MCF 10A (cell line): ENCODE results near the gene FGF14. TPM values are rescaled to one million over a fixed set of nuclear protein-coding genes. Genes with fewer than 3 reads are reported as not detected.

ENCODE experiments used
- BruUV-seq: library from RNA; stranded (reverse); fragments of 400-500 nt; replicated peaks from 2 replicates; lab custom pipeline; 2021; lab: Mats Ljungman, UMichigan
- CTCF ChIA-PET: fragments of 300-600 bp; sonication (Branson Sonifier 250); formaldehyde crosslinking; extraction: SDS; loops from one replicate; lab custom pipeline; 2021; ENCODE audit warnings: antibody characterized with exemption, inconsistent platforms; lab: Yijun Ruan, JAX
- POLR2A ChIA-PET: fragments of 300-600, 350-650 bp; sonication (Branson Sonifier 250); formaldehyde crosslinking; extraction: SDS; loops from one replicate; lab custom pipeline; 2020; ENCODE audit warnings: antibody characterized with exemption, inconsistent platforms; lab: Yijun Ruan, JAX
- DNase-seq: peaks from one replicate; pipeline ENCODE4 v3.0.0-alpha.2; 2018; ENCODE audit not compliant: unreplicated experiment
- H3K27ac Mint-ChIP-seq: one replicate; pipeline ENCODE4 v1.8.0; 2022; ENCODE audit warnings: mild to moderate bottlenecking, low read depth, mixed read lengths; ENCODE audit not compliant: unreplicated experiment
- H3K27me3 Mint-ChIP-seq: one replicate; pipeline ENCODE4 v1.8.0; 2022; ENCODE audit warnings: mixed read lengths; ENCODE audit not compliant: insufficient read depth, unreplicated experiment
- H3K36me3 Mint-ChIP-seq: one replicate; pipeline ENCODE4 v1.8.0; 2022; ENCODE audit warnings: mild to moderate bottlenecking, moderate library complexity, mixed read lengths; ENCODE audit not compliant: insufficient read depth, unreplicated experiment
- H3K4me1 Mint-ChIP-seq: one replicate; pipeline ENCODE4 v1.8.0; 2022; ENCODE audit warnings: mixed read lengths; ENCODE audit not compliant: insufficient read depth, unreplicated experiment
- H3K4me3 Mint-ChIP-seq: one replicate; pipeline ENCODE4 v1.8.0; 2022; ENCODE audit warnings: mild to moderate bottlenecking, moderate library complexity, mixed read lengths; ENCODE audit not compliant: unreplicated experiment
- H3K9me3 Mint-ChIP-seq: one replicate; pipeline ENCODE4 v1.8.0; 2022; ENCODE audit warnings: mixed read lengths; ENCODE audit not compliant: unreplicated experiment
- intact Hi-C: fragments of 100-400 bp; cut with micrococcal nuclease; formaldehyde crosslinking; loops from 2 replicates; pipeline ENCODE4 v1.14.1; 2022
- total RNA-seq: library from RNA; stranded (reverse); gene quantifications from 2 replicates; pipeline ENCODE4 v1.2.3, GENCODE V29; 2022
- TF ChIP-seq, protein P1 (sequence below): fragments of 200-600 bp; IDR thresholded peaks from one replicate; pipeline ENCODE4 v1.8.0; 2022; ENCODE audit warnings: antibody characterized with exemption, mild to moderate bottlenecking; ENCODE audit not compliant: unreplicated experiment

FGF14 gene
- total RNA-seq, 1 experiment from 2014 or later, result not detected

- no peak overlapping the region for H3K4me3 Mint-ChIP-seq
- H3K27ac Mint-ChIP-seq, result no peak overlapping the region
- H3K4me1 Mint-ChIP-seq, result no peaks in the 10 kb centered on the region
- BruUV-seq, result no TSS peak
- intact Hi-C loops, result no loop called here
- H3K27me3 Mint-ChIP-seq, result no peaks in the 10 kb centered on the region
- no peaks in the 10 kb centered on the region for H3K36me3 Mint-ChIP-seq
- CTCF ChIA-PET, result interaction anchor here (0.6 kb wide), 1 partner anchor 38 kb away, joined by 3 read pairs; no protein-coding TSS in a partner anchor
- TF ChIP-seq, protein P1, sequence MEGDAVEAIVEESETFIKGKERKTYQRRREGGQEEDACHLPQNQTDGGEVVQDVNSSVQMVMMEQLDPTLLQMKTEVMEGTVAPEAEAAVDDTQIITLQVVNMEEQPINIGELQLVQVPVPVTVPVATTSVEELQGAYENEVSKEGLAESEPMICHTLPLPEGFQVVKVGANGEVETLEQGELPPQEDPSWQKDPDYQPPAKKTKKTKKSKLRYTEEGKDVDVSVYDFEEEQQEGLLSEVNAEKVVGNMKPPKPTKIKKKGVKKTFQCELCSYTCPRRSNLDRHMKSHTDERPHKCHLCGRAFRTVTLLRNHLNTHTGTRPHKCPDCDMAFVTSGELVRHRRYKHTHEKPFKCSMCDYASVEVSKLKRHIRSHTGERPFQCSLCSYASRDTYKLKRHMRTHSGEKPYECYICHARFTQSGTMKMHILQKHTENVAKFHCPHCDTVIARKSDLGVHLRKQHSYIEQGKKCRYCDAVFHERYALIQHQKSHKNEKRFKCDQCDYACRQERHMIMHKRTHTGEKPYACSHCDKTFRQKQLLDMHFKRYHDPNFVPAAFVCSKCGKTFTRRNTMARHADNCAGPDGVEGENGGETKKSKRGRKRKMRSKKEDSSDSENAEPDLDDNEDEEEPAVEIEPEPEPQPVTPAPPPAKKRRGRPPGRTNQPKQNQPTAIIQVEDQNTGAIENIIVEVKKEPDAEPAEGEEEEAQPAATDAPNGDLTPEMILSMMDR, result no peak
- H3K9me3 Mint-ChIP-seq, result no peaks in the 10 kb centered on the region
- POLR2A ChIA-PET, result no interaction called here
- DNase-seq, result no peak
Observed at GRCh38 chr13:102208347-102208746, 193.5 kb downstream of the FGF14 start.

DNA sequence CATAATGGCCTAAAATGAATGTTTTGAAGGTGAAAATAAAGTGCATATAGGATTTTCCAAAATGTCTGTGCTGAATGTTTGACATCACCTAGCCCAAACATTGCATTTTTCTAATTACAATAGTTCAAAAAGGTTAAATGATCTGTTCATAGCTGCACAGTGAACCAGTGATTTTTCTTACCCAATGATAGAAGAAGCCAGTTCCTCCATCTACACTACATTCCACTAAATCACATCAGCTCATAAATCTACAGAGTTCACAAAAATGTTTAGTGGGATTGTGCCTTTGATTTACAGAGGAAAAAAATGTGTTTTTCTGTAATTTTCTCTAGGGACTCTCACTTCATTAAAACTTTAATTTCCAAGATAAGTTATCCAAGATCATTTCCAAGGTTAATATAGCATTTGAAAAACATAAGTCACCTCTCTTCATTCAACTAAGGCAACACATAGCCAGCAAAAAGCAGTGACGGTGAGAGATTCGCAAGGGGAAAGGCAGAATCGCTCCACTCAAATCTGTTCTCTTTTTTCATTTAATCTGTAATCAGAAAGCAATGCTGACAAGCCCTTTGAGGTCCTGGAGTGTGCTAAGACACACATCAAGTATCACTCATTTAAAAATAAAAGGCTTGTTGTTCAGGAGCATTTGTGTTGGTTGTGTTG lies 194.0 kb downstream of the FGF14 start:
- BruUV-seq, result no TSS peak
- H3K4me3 Mint-ChIP-seq, result no peak overlapping the region
- H3K36me3 Mint-ChIP-seq, result no peaks in the 10 kb centered on the region
- no peak for DNase-seq
- POLR2A ChIA-PET, result no interaction called here
- H3K27me3 Mint-ChIP-seq, result no peaks in the 10 kb centered on the region
- intact Hi-C loops, result no loop called here
- TF ChIP-seq, protein P1, result no peak
- no peaks in the 10 kb centered on the region for H3K4me1 Mint-ChIP-seq
- H3K27ac Mint-ChIP-seq, result no peak overlapping the region
- CTCF ChIA-PET, result interaction anchor here (0.6 to 0.7 kb wide), 2 partner anchors 38 to 148 kb away, joined by 3 read pairs; no protein-coding TSS in a partner anchor
- no peaks in the 10 kb centered on the region for H3K9me3 Mint-ChIP-seq

GRCh38 chr13:102203718-102204117 lies 198.1 kb downstream of the FGF14 start:
- no peaks in the 10 kb centered on the region for H3K36me3 Mint-ChIP-seq
- H3K27me3 Mint-ChIP-seq, result no peaks in the 10 kb centered on the region
- POLR2A ChIA-PET, result interaction anchor here (1.4 kb wide), 1 partner anchor 19 kb away, joined by 3 read pairs; no protein-coding TSS in a partner anchor
- no peak for DNase-seq
- H3K9me3 Mint-ChIP-seq, result no peaks in the 10 kb centered on the region
- peaks cover 9% of the 10 kb centered on the region for H3K4me1 Mint-ChIP-seq
- H3K4me3 Mint-ChIP-seq, result no peak overlapping the region
- H3K27ac Mint-ChIP-seq, result no peak overlapping the region
- BruUV-seq, result no TSS peak
- intact Hi-C loops, result no loop called here
- CTCF ChIA-PET, result no interaction called here
- TF ChIP-seq, protein P1, result no peak

DNA sequence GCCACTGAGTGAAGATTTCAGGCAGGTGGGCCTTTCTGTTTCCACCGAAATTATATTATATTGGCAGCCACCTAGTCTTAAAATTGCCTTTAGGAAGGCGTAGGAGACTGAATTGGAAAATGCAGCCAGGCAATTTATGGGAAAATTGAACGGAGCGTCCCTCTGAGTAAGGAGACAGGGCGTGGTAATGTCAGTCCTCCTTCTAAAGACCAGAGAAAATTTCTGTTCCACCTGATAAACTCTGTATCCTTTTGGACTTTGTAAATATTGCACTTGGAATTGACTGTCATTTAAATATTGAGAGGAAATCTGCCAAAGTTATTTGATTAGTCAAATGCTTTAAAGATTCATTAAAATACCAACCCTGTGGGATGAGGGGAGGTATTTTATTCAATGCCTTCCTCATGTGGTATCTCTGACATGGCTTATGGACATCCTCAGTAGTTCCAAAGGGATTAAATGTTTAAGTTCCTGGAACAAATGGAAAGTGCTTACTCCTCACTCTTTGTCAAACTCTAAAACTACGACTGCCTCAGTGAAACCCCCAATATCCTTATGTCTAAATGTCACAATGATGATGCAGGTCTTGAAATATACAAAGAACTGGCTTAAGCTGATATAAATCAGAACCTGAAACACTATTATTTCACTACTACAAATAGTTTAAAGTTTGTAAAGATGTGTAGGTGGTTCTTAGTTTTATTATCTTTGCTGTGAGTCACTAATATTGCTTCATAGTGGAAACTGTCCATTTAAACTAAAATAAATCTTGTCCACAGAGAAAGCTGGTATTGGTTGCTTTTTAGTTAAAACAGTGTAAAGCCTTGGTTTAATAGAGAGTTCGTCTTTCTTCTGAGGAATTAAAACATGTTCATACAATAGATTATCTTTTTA lies 203.2 kb downstream of the FGF14 start:
- Mint-ChIP-seq H3K27ac (peak overlapping the region; percentile 40), H3K36me3 (no peaks in the 10 kb centered on the region), H3K27me3 (no peaks in the 10 kb centered on the region), H3K4me1 (peaks cover 27% of the 10 kb centered on the region), H3K9me3 (no peaks in the 10 kb centered on the region), H3K4me3 (no peak overlapping the region)
- ChIA-PET POLR2A (no interaction called here), CTCF (interaction anchor here (0.6 to 3.4 kb wide), 4 partner anchors 24 to 358 kb away, joined by 3 to 24 read pairs (median 6); no protein-coding TSS in a partner anchor)
- DNase-seq, result peak; percentile 42
- TF ChIP-seq, protein P1, result no peak
- BruUV-seq, result no TSS peak
- intact Hi-C loops, result no loop called here
